ENCODE data around the gene LNX2.

DNA sequence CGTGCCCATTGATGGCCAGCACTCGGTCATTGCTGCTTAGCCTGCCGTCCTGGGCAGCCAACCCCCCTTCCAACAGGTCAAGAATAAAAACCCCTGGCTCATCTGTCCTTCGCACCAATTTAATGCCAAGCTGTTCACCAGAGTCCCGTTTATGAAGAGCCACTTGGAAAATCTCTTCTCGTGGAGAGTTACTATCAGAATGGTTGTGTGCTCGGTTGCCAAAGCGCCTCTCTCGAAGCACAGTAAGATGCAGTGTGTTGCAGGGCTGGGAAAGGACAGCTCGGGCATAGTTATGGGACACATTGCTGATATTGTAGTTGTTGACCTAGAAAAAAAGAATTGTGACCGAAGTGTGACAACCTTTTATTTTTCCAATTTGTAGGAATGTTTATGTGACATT is 57.9 kb downstream of the LNX2 start:
- TF ChIP-seq CTCF (IDR thresholded peaks at IDR 0.05) (no peak), EZH2phosphoT487 (IDR thresholded peaks at IDR 0.05) (no peak)

Data from neural progenitor cell (in vitro differentiated cells).